ENCODE data around the gene LAMA2. TPM values are rescaled to one million over a fixed set of nuclear protein-coding genes. Genes with fewer than 3 reads are reported as not detected.

Gene LAMA2
- total RNA-seq, 1 experiment from 2014 or later: 2.2 TPM

DNA sequence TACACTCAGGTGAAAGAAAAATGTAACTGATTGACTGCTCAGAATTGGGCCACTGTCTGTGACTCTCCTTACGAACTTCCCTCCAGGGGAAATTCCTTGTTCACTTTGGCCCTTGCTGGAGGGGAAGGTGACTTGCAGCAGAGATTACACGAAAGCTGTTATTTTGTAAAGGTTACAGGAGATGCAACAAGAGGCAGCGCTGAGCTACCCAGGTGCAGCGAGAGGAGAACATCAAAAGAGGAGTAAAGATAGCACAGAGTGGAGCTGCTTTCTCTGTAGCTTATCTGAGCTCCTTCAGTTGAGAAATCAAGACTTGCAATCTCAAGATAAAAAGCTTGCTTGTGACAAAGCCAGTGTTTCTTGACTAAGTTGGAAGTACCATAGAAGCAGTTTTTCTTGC, 682.4 kb downstream of the LAMA2 start:
- no peak for DNase-seq (ENCODE audit: unreplicated experiment)
- TF ChIP-seq, protein P1, sequence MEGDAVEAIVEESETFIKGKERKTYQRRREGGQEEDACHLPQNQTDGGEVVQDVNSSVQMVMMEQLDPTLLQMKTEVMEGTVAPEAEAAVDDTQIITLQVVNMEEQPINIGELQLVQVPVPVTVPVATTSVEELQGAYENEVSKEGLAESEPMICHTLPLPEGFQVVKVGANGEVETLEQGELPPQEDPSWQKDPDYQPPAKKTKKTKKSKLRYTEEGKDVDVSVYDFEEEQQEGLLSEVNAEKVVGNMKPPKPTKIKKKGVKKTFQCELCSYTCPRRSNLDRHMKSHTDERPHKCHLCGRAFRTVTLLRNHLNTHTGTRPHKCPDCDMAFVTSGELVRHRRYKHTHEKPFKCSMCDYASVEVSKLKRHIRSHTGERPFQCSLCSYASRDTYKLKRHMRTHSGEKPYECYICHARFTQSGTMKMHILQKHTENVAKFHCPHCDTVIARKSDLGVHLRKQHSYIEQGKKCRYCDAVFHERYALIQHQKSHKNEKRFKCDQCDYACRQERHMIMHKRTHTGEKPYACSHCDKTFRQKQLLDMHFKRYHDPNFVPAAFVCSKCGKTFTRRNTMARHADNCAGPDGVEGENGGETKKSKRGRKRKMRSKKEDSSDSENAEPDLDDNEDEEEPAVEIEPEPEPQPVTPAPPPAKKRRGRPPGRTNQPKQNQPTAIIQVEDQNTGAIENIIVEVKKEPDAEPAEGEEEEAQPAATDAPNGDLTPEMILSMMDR (IDR thresholded peaks at IDR 0.05; ENCODE audit: unreplicated experiment): no peak
- H3K27ac Mint-ChIP-seq (ENCODE audit: low read depth, unreplicated experiment): no peak overlapping the region
- intact Hi-C loops (cut with micrococcal nuclease): no loop called here
- no peak overlapping the region for H3K4me3 Mint-ChIP-seq (ENCODE audit: unreplicated experiment)
- peaks cover 10% of the 10 kb centered on the region for H3K36me3 Mint-ChIP-seq (ENCODE audit: insufficient read depth, unreplicated experiment)
- POLR2A ChIA-PET: interaction anchor here (1.2 to 1.5 kb wide), 2 partner anchors 64 to 66 kb away, joined by 4 to 5 read pairs; no protein-coding TSS in a partner anchor
- H3K27me3 Mint-ChIP-seq (ENCODE audit: insufficient read depth, unreplicated experiment): no peaks in the 10 kb centered on the region
- CTCF ChIA-PET: interaction anchor here (0.6 to 3.5 kb wide), 4 partner anchors 10 to 67 kb away, joined by 3 to 42 read pairs (median 8); no protein-coding TSS in a partner anchor
- no TSS peak for BruUV-seq (replicated peaks)
- no peaks in the 10 kb centered on the region for H3K9me3 Mint-ChIP-seq (ENCODE audit: unreplicated experiment)
- H3K4me1 Mint-ChIP-seq (ENCODE audit: insufficient read depth, unreplicated experiment): no peaks in the 10 kb centered on the region

DNA sequence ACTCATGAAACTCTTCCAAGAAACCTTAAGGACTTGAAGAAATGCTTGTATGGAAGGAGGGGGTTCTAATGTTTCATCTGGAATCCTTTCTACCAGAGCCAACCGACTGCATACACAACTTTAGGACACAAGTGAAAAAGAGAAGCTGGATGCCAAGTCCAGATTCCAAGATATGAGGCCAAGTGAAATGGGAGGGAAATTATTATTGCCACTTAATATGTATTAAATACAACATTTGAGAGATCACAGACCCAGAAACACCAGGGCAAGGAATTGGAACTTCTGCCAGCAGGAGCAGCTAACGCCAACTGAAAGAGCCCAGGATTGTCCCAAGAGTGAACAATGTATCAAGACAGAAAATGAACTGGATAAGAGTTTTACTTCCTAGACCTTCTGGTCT, 682.9 kb downstream of the LAMA2 start:
- Mint-ChIP-seq H3K36me3 (ENCODE audit: insufficient read depth, unreplicated experiment) (peaks cover 10% of the 10 kb centered on the region), H3K9me3 (ENCODE audit: unreplicated experiment) (peaks cover 1% of the 10 kb centered on the region), H3K27ac (ENCODE audit: low read depth, unreplicated experiment) (no peak overlapping the region), H3K4me3 (ENCODE audit: unreplicated experiment) (no peak overlapping the region), H3K27me3 (ENCODE audit: insufficient read depth, unreplicated experiment) (no peaks in the 10 kb centered on the region), H3K4me1 (ENCODE audit: insufficient read depth, unreplicated experiment) (no peaks in the 10 kb centered on the region)
- ChIA-PET POLR2A (interaction anchor here (0.7 to 1.5 kb wide), 3 partner anchors 15 to 66 kb away, joined by 3 to 5 read pairs (median 4); no protein-coding TSS in a partner anchor), CTCF (interaction anchor here (1.3 to 3.5 kb wide), 3 partner anchors 9 to 68 kb away, joined by 6 to 42 read pairs (median 9); no protein-coding TSS in a partner anchor)
- DNase-seq (ENCODE audit: unreplicated experiment): no peak
- TF ChIP-seq, protein P1 (IDR thresholded peaks at IDR 0.05; ENCODE audit: unreplicated experiment): no peak
- no TSS peak for BruUV-seq (replicated peaks)
- intact Hi-C loops (cut with micrococcal nuclease): no loop called here
